Activated CD8-positive, alpha-beta T cell treated with anti-CD3 and anti-CD28 coated beads, Interleukin-2, amount 10 ng/mL, durations not matched to agents 7 days and 5 days (primary cell): ENCODE results near the gene LTO1. TPM values are rescaled to one million over a fixed set of nuclear protein-coding genes. Genes with fewer than 3 reads are reported as not detected.
"Not testable (repeated sequence)": the region's sequence is repeated elsewhere in the genome, so short reads cannot be mapped to it uniquely, and the experiment has no call there.

Experiments
- ATAC-seq: fragments of 150-1000 bp; cut with Tn5 transposase; one replicate; pipeline ENCODE4 v1.10.0; 2021; ENCODE audit warnings: moderate library complexity
- CTCF ChIA-PET: fragments of 350-600 bp; sonication (Branson Sonifier 250); formaldehyde crosslinking; loops from one replicate; lab custom pipeline; 2021; ENCODE audit warnings: antibody characterized with exemption; lab: Charles Lee
- POLR2A ChIA-PET: fragments of 350-600 bp; sonication (Branson Sonifier 250); formaldehyde crosslinking; loops from one replicate; lab custom pipeline; 2021; ENCODE audit warnings: antibody characterized with exemption; lab: Charles Lee
- DNase-seq: peaks from one replicate; pipeline ENCODE4 v3.0.0-alpha.2; 2020
- H3K27ac Mint-ChIP-seq: one replicate; pipeline ENCODE4 v1.8.0; 2021; ENCODE audit warnings: mild to moderate bottlenecking, mixed read lengths
- H3K27me3 Mint-ChIP-seq: one replicate; pipeline ENCODE4 v1.8.0; 2021; ENCODE audit warnings: low read depth, mixed read lengths
- H3K36me3 Mint-ChIP-seq: one replicate; pipeline ENCODE4 v1.8.0; 2021; ENCODE audit warnings: low read depth, mixed read lengths
- H3K4me1 Mint-ChIP-seq: one replicate; pipeline ENCODE4 v1.8.0; 2021; ENCODE audit warnings: low read depth, mixed read lengths
- H3K4me3 Mint-ChIP-seq: one replicate; pipeline ENCODE4 v1.8.0; 2021; ENCODE audit warnings: mild to moderate bottlenecking, mixed read lengths
- H3K9me3 Mint-ChIP-seq: one replicate; pipeline ENCODE4 v1.8.0; 2022; ENCODE audit warnings: mixed read lengths; ENCODE audit not compliant: insufficient read depth
- total RNA-seq, 2 experiments: library from RNA; stranded (reverse); gene quantifications; one replicate each; pipeline ENCODE4 v1.2.3, GENCODE V29; 2021

The LTO1 gene
- total RNA-seq, 2 experiments from 2014 or later = 21.0 to 23.0 TPM

GRCh38 chr11:69697861-69698260, 22.7 kb upstream of the LTO1 start:
- peaks cover 24% of the 10 kb centered on the region for H3K27me3 Mint-ChIP-seq
- no peak overlapping the region for H3K4me3 Mint-ChIP-seq
- H3K27ac Mint-ChIP-seq = no peak overlapping the region
- DNase-seq = no peak
- no peaks in the 10 kb centered on the region for H3K36me3 Mint-ChIP-seq
- ChIA-PET POLR2A (no interaction called here), CTCF (no interaction called here)
- no peak for ATAC-seq
- peaks cover 1% of the 10 kb centered on the region for H3K4me1 Mint-ChIP-seq
- H3K9me3 Mint-ChIP-seq = no peaks in the 10 kb centered on the region

DNA sequence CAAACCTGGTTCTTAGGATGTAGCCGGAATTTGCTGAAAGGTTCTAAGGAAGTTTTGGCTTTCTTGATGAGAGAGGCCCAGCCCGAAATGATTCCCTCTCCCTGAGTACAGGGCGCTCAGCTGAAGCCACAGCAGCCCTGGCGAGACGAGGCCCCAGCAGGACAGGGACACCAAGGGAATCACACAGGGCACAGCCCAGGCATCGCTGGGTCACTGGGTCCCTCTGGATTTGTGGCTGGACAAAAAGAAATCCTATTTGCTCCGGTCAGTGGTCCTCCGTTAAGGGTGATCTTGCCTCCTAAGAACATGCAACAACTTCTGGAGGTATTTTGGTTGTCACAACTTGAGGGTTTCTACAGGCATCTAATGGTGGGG, 22.3 kb upstream of the LTO1 start:
- no peak for DNase-seq
- POLR2A ChIA-PET = no interaction called here
- Mint-ChIP-seq H3K4me1 (no peaks in the 10 kb centered on the region), H3K27ac (no peak overlapping the region), H3K9me3 (no peaks in the 10 kb centered on the region), H3K36me3 (no peaks in the 10 kb centered on the region), H3K4me3 (no peak overlapping the region), H3K27me3 (peaks cover 22% of the 10 kb centered on the region)
- ATAC-seq = no peak
- CTCF ChIA-PET = no interaction called here

DNA sequence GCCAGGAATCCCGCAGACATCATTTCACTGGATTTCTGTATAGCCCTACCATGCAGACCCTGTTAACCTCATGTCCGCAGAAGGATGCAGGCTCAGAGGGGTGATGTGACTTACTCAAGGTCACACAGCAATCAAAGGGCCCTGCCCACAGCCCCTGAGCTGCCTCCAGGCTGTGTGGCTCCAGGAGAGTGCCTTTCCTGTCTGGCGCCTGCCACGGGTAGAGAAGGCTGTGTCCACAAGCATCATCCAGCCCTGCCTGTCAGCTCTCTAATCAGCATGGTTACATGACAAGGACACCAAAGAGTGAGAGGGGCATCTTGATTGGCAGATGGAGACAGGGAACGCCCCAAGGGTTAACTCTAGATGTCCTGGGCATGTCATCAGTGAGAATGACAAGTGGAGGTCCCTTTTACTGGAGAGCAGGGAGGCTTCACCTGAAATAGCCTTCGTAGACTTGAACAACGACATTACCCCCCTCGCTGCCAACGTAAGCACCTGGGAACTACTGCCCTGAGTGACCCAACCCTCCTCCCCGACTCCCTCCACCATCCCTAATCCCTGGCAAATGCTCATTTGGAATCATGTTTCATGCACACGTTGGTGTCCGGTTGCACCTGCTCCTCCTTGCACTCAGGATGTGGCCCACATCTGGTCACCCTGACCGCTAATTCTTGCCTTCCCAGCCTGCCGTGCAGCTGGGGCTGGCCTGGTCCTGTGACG, 21.8 kb upstream of the LTO1 start:
- DNase-seq (no peak), ATAC-seq (no peak)
- H3K4me1 Mint-ChIP-seq = no peaks in the 10 kb centered on the region
- no peak overlapping the region for H3K27ac Mint-ChIP-seq
- H3K36me3 Mint-ChIP-seq = no peaks in the 10 kb centered on the region
- peaks cover 24% of the 10 kb centered on the region for H3K27me3 Mint-ChIP-seq
- CTCF ChIA-PET = no interaction called here
- H3K9me3 Mint-ChIP-seq = no peaks in the 10 kb centered on the region
- H3K4me3 Mint-ChIP-seq = no peak overlapping the region
- POLR2A ChIA-PET = interaction anchor here (0.6 kb wide), 1 partner anchor 193 kb away, joined by 6 read pairs; no protein-coding TSS in a partner anchor

- DNase-seq, H3K4me1 Mint-ChIP-seq, H3K27ac Mint-ChIP-seq, H3K4me3 Mint-ChIP-seq, POLR2A ChIA-PET, CTCF ChIA-PET, H3K9me3 Mint-ChIP-seq, H3K36me3 Mint-ChIP-seq, ATAC-seq: not testable (repeated sequence)
- peaks cover 23% of the 10 kb centered on the region for H3K27me3 Mint-ChIP-seq
These were observed 20.8 kb upstream of the LTO1 start for GRCh38 chr11:69695995-69696394.

DNA sequence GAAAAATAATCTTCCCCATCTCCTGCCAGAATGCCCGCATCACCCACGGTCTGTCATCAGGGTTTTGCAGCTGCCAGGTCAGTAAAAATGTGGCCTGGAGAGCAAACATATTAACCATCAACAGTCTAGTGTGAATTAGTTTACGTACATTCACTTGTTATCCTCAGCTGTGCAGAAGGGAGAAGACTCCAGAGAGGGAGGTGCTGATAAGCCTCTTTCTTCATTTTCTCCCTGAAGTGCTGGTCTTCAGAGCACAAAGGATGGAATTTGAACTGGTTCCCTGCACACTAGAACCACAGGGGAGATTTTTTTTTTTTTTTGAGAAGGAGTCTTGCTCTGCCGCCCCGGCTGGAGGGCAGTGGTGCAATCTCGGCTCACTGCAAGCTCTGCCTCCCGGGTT, 20.4 kb upstream of the LTO1 start:
- Mint-ChIP-seq H3K9me3 (no peaks in the 10 kb centered on the region), H3K27me3 (peaks cover 22% of the 10 kb centered on the region), H3K27ac (no peak overlapping the region), H3K4me1 (no peaks in the 10 kb centered on the region), H3K4me3 (no peak overlapping the region), H3K36me3 (no peaks in the 10 kb centered on the region)
- ChIA-PET CTCF (no interaction called here), POLR2A (no interaction called here)
- DNase-seq (no peak), ATAC-seq (no peak)

DNA sequence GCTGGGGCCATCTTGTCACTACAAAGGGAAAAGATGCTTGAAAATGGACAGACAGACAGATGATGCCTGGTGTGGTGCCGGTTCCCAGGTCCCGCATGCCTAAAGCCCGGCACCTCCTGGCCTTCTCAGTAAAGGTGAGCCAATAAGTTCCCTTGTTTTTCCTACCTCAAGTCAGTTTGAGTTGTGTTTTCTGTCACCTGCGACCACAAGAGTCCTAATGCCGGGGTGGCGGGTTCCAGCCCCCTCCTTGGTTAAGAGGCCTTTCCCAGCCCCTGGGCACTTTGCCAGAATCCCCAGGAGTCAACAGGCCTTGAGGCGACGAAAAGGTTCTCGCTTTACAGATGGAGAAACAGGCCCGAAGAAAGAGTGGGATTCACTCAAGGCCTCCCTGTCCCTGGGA, 19.6 kb upstream of the LTO1 start:
- POLR2A ChIA-PET = no interaction called here
- no peak for ATAC-seq
- Mint-ChIP-seq H3K4me1 (no peaks in the 10 kb centered on the region), H3K9me3 (no peaks in the 10 kb centered on the region), H3K27ac (no peak overlapping the region), H3K27me3 (peaks cover 19% of the 10 kb centered on the region), H3K36me3 (no peaks in the 10 kb centered on the region), H3K4me3 (no peak overlapping the region)
- CTCF ChIA-PET = no interaction called here
- no peak for DNase-seq

DNA sequence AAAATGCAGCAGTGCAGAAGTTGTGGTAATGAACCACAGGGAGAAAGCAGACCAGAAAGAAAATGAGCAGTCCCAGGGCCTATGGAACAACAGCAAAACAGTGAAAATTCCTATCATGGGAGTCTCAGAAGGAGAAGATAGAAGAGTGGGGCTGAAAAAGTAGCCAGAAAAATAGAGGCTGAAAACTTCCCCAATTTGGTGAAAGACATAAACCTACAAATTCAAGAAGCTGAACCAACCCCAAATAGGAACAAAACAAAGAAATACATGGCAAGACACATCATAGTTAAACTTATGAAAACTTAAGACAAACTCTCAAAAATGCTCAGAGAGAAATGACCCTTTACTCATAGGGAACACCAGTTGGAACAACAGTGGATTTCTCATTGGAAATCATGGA, 17.3 kb upstream of the LTO1 start:
- ChIA-PET CTCF (no interaction called here), POLR2A (no interaction called here)
- no peak for ATAC-seq
- Mint-ChIP-seq H3K27ac (no peak overlapping the region), H3K4me1 (peaks cover 3% of the 10 kb centered on the region), H3K9me3 (no peaks in the 10 kb centered on the region), H3K36me3 (no peaks in the 10 kb centered on the region), H3K4me3 (no peak overlapping the region), H3K27me3 (peaks cover 23% of the 10 kb centered on the region)
- DNase-seq = no peak

DNA sequence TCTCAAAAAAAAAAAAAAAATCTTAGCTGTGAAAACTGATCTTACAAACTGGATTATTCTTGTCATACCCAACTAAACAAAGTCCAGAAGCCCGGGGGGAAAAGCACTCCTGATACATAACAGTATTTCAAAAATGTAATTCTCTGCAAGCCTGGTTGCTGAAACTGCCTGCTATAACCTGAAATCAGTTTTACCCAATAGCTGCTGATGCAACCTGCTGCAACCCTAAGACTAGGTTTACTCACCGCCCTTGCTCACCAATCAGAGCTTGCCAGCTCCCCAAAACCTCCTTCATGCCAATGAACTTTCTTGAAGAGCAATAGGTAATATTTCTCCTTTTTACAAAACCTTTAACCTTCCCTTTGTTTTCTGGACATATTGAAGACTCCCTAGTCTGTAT, 16.3 kb upstream of the LTO1 start:
- ChIA-PET POLR2A (no interaction called here), CTCF (no interaction called here)
- no peaks in the 10 kb centered on the region for H3K36me3 Mint-ChIP-seq
- DNase-seq (no peak), ATAC-seq (no peak)
- H3K27ac Mint-ChIP-seq = no peak overlapping the region
- H3K9me3 Mint-ChIP-seq = no peaks in the 10 kb centered on the region
- peaks cover 23% of the 10 kb centered on the region for H3K27me3 Mint-ChIP-seq
- peaks cover 3% of the 10 kb centered on the region for H3K4me1 Mint-ChIP-seq
- H3K4me3 Mint-ChIP-seq = no peak overlapping the region

DNA sequence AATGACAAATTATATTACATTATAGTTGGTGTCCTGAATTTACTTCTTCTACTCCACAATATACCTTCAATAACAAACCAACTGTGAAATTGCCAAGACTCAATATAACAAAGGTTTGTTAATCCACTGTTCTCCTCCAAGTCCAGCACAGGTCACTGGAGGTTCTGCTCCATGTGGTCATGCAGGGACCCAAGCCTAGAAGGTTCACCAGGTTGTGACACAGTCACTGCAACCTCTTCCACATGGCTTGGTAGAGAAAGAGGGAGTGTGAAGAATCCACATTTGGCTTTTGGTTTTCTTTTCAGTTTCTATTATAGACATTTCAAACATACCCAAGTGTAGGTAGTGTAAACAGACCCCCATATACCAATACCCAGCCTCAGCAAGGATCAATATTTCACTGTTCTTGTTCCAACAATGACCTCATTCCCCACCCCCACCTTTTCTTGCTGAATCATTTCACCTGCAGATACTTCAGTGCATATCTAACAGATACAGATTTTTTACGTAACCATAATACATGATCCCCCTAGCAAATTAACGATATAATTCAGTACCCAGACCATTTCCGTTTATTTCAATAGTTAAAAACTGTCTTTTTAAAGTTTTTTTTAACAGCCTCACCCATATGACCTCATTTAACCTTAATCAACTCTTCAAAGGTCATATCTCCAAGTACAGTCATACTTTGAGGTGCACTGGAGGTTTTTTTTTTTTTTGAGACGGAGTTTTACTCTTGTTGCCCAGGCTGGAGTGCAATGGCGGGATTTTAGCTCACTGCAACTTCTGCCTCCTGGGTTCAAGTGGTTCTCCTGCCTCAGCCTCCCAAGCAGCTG, 14.5 kb upstream of the LTO1 start:
- Mint-ChIP-seq H3K9me3 (no peaks in the 10 kb centered on the region), H3K4me3 (no peak overlapping the region), H3K36me3 (no peaks in the 10 kb centered on the region), H3K27me3 (peaks cover 25% of the 10 kb centered on the region), H3K27ac (no peak overlapping the region), H3K4me1 (peaks cover 9% of the 10 kb centered on the region)
- ATAC-seq (no peak), DNase-seq (no peak)
- ChIA-PET CTCF (no interaction called here), POLR2A (no interaction called here)

GRCh38 chr11:69687969-69688771, 13.0 kb upstream of the LTO1 start:
- ATAC-seq, H3K4me1 Mint-ChIP-seq, CTCF ChIA-PET, POLR2A ChIA-PET, H3K4me3 Mint-ChIP-seq, DNase-seq, H3K27ac Mint-ChIP-seq, H3K9me3 Mint-ChIP-seq, H3K36me3 Mint-ChIP-seq: not testable (repeated sequence)
- peaks cover 22% of the 10 kb centered on the region for H3K27me3 Mint-ChIP-seq

DNA sequence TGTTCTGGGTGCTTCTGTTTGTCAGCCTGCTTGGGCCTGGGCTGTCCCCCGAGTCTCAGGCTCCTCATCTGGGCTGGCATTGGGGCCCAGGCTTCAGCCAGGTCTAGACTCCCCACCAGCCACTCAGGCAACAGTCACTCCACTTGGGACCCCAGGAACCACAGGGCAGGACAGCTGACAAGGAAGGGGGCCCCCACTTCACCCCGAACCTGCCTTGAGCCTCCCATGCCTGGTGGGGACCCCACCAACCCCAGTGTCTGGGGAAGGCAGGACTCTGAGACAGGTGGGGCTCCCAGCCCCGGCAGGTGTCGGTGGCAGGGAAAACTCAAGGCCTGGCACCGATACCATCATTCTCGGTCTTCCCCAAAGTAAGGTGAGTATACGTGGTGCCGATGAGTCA, 11.7 kb upstream of the LTO1 start:
- no peak for ATAC-seq
- CTCF ChIA-PET = no interaction called here
- POLR2A ChIA-PET = no interaction called here

GRCh38 chr11:69686452-69686851, 11.3 kb upstream of the LTO1 start:
- Mint-ChIP-seq H3K4me3 (no peak overlapping the region), H3K27ac (no peak overlapping the region), H3K4me1 (peaks cover 9% of the 10 kb centered on the region), H3K9me3 (no peaks in the 10 kb centered on the region), H3K27me3 (peaks cover 13% of the 10 kb centered on the region), H3K36me3 (no peaks in the 10 kb centered on the region)
- ATAC-seq (no peak), DNase-seq (no peak)
- POLR2A ChIA-PET = no interaction called here
- CTCF ChIA-PET = interaction anchor here (1.2 kb wide), 1 partner anchor 12 kb away, joined by 4 read pairs; the partner anchor contains the start of gene LTO1

More for the DNA sequence above, 11.7 kb upstream of the LTO1 start:
- Mint-ChIP-seq H3K4me1 (peaks cover 9% of the 10 kb centered on the region), H3K9me3 (no peaks in the 10 kb centered on the region), H3K4me3 (no peak overlapping the region), H3K36me3 (no peaks in the 10 kb centered on the region), H3K27ac (no peak overlapping the region), H3K27me3 (peaks cover 16% of the 10 kb centered on the region)
- DNase-seq = no peak
